HepG2 (cell line): ENCODE measurements around the gene STOML2. TPM values are rescaled to one million over a fixed set of nuclear protein-coding genes. Genes with fewer than 3 reads are reported as not detected.

ENCODE experiments used
- ATAC-seq: fragments of 200-7000 bp; cut with Tn5 transposase; 3 replicates; pipeline ENCODE4 v1.9.1; 2020; ENCODE audit warnings: mild to moderate bottlenecking, moderate library complexity
- BruUV-seq: library from RNA; stranded (reverse); fragments of 400-500 nt; replicated peaks from 2 replicates; lab custom pipeline; 2021; lab: Mats Ljungman, UMichigan
- CTCF ChIA-PET: fragments of 300-600 bp; formaldehyde crosslinking; extraction: SDS; loops from one replicate; lab custom pipeline; 2021; ENCODE audit warnings: low total read pairs, inconsistent platforms, low intra/inter-chr PET ratio; lab: Yijun Ruan, JAX
- POLR2A ChIA-PET: fragments of 350-600 bp; sonication (Branson Sonifier 250); formaldehyde crosslinking; loops from one replicate; lab custom pipeline; 2020; ENCODE audit warnings: antibody characterized with exemption, inconsistent platforms; lab: Yijun Ruan, JAX
- DNase-seq: peaks from one replicate; pipeline ENCODE4 v3.0.0-alpha.2; 2015; ENCODE audit warnings: low spot score
- FAIRE-seq: peaks from 3 replicates; lab custom pipeline; 2011; peaks lifted over from hg19 to GRCh38; lab: Jason Lieb, UNC
- H2AFZ ChIP-seq: one replicate; pipeline ENCODE4 v1.6.1; 2011; ENCODE audit warnings: low read length, inconsistent platforms
- H3K27ac ChIP-seq: fragments of 300-600 bp; 3 replicates; pipeline ENCODE4 v1.8.0; 2011; ENCODE audit warnings: mixed run types, mild to moderate bottlenecking, mixed read lengths, low read length, inconsistent platforms; ENCODE audit not compliant: insufficient read depth; ENCODE audit errors: extremely low read length
- H3K27me3 ChIP-seq, 2 experiments: fragments of 200-600 bp in 1 of 2; 2 replicates in 1 of 2; 3 replicates in 1 of 2; pipeline versions ENCODE4 v1.6.0 to v1.8.0; 2011; ENCODE audit warnings: low read length in 2 of 2, mild to moderate bottlenecking in 2 of 2, moderate library complexity in 2 of 2, inconsistent platforms in 1 of 2; ENCODE audit not compliant: insufficient read depth in 2 of 2, control insufficient read depth in 1 of 2
- H3K36me3 ChIP-seq, 2 experiments: fragments of 200-600 bp in 1 of 2; replicated peaks in 1 of 2; 2 replicates in 1 of 2; 3 replicates in 1 of 2; pipeline versions ENCODE4 v1.5.1 to v1.8.0; 2011; ENCODE audit warnings: low read length in 2 of 2, inconsistent platforms in 1 of 2; ENCODE audit not compliant: insufficient read depth in 2 of 2, control insufficient read depth in 1 of 2
- H3K4me1 ChIP-seq: 2 replicates; pipeline ENCODE4 v1.5.1; 2012; ENCODE audit warnings: low read length, inconsistent platforms; ENCODE audit not compliant: insufficient read depth
- H3K4me2 ChIP-seq: 2 replicates; pipeline ENCODE4 v1.6.0; 2011; ENCODE audit warnings: low read depth, low read length, inconsistent platforms
- H3K4me3 ChIP-seq, 3 experiments: fragments of 200-600 bp in 1 of 3; sonication (generic), shearing (Covaris generic) in 1 of 3; replicated peaks in 1 of 3; 2 replicates each; pipeline ENCODE4 v1.5.1; 2011 to 2016; ENCODE audit warnings: low read length in 3 of 3, inconsistent platforms in 2 of 3, low read depth in 2 of 3, mild to moderate bottlenecking in 2 of 3, control low read depth in 1 of 3, mixed read lengths in 1 of 3; ENCODE audit not compliant: insufficient read depth in 1 of 3
- H3K79me2 ChIP-seq: one replicate; pipeline ENCODE4 v1.6.1; 2011; ENCODE audit warnings: low read length, inconsistent platforms; ENCODE audit not compliant: insufficient read depth
- H3K9ac ChIP-seq: 2 replicates; pipeline ENCODE4 v1.6.0; 2011; ENCODE audit warnings: mild to moderate bottlenecking, low read depth, low read length, inconsistent platforms; ENCODE audit not compliant: insufficient read depth
- H3K9me3 ChIP-seq: 2 replicates; pipeline ENCODE4 v1.5.1; 2012; ENCODE audit warnings: mild to moderate bottlenecking, low read length
- H4K20me1 ChIP-seq: 2 replicates; pipeline ENCODE4 v1.6.0; 2011; ENCODE audit warnings: inconsistent platforms, mild to moderate bottlenecking, low read length, moderate library complexity; ENCODE audit not compliant: insufficient read depth
- FOXM1 ChIP-seq: sonication (generic); formaldehyde crosslinking; IDR thresholded peaks from 2 replicates; pipeline ENCODE4 v1.5.0; 2020; ENCODE audit warnings: missing genetic modification reagents
- GABPB1 ChIP-seq: IDR thresholded peaks from 2 replicates; pipeline ENCODE4 v1.6.1; 2016; ENCODE audit warnings: mild to moderate bottlenecking, missing genetic modification reagents, moderate library complexity, missing compliant biosample characterization
- IKZF1 ChIP-seq: fragments of 450-650 bp; IDR thresholded peaks from 2 replicates; pipeline ENCODE4 v1.7.1; 2016
- MEIS2 ChIP-seq: sonication (generic); formaldehyde crosslinking; IDR thresholded peaks from 2 replicates; pipeline ENCODE4 v1.9.0; 2021; ENCODE audit warnings: mild to moderate bottlenecking, missing genetic modification reagents
- NR2F1 ChIP-seq, 2 experiments: fragments of 450-650 bp in 1 of 2; formaldehyde crosslinking in 1 of 2; IDR thresholded peaks; 2 replicates each; pipeline versions ENCODE4 v1.5.0 to v1.6.1; 2016 to 2020; ENCODE audit warnings: mild to moderate bottlenecking in 1 of 2, missing compliant biosample characterization in 1 of 2, missing genetic modification reagents in 1 of 2, moderate library complexity in 1 of 2
- PBX2 ChIP-seq: IDR thresholded peaks from 2 replicates; pipeline ENCODE4 v1.6.1; 2016; ENCODE audit warnings: control low read depth
- POLR2AphosphoS2 ChIP-seq: IDR thresholded peaks from 2 replicates; pipeline ENCODE4 v1.6.1; 2011; ENCODE audit warnings: low read depth, low read length, improper control_type of control experiment
- TCF7L2 ChIP-seq: IDR thresholded peaks from 2 replicates; pipeline ENCODE4 v1.6.1; 2011; ENCODE audit warnings: mild to moderate bottlenecking, low read depth, low read length, moderate library complexity
- ZNF101 ChIP-seq: sonication (generic); formaldehyde crosslinking; IDR thresholded peaks from 2 replicates; pipeline ENCODE4 v1.4.0; 2020; ENCODE audit warnings: mild to moderate bottlenecking, low read depth, missing genetic modification reagents, borderline replicate concordance
- ZNF230 ChIP-seq: sonication (generic); formaldehyde crosslinking; IDR thresholded peaks from 2 replicates; pipeline ENCODE4 v1.4.0; 2020; ENCODE audit warnings: mild to moderate bottlenecking, missing genetic modification reagents
- ZNF451 ChIP-seq: sonication (generic); formaldehyde crosslinking; IDR thresholded peaks from 2 replicates; pipeline ENCODE4 v1.5.0; 2020; ENCODE audit warnings: mild to moderate bottlenecking, missing genetic modification reagents
- ZNF496 ChIP-seq: sonication (generic); formaldehyde crosslinking; IDR thresholded peaks from 2 replicates; pipeline ENCODE4 v1.8.1; 2023; ENCODE audit warnings: mild to moderate bottlenecking, moderate library complexity, missing genetic modification reagents; ENCODE audit not compliant: insufficient replicate concordance
- ZNF550 ChIP-seq: sonication (generic); formaldehyde crosslinking; IDR thresholded peaks from 2 replicates; pipeline ENCODE4 v1.4.0; 2020; ENCODE audit warnings: mild to moderate bottlenecking, missing genetic modification reagents, borderline replicate concordance
- ZNF570 ChIP-seq: sonication (generic); formaldehyde crosslinking; IDR thresholded peaks from 2 replicates; pipeline ENCODE4 v1.4.0; 2020; ENCODE audit warnings: mild to moderate bottlenecking, missing genetic modification reagents, borderline replicate concordance
- ZNF790 ChIP-seq: sonication (generic); formaldehyde crosslinking; IDR thresholded peaks from 2 replicates; pipeline ENCODE4 v1.8.0; 2022; ENCODE audit warnings: missing genetic modification reagents, mild to moderate bottlenecking, borderline replicate concordance
- ZNF891 ChIP-seq: sonication (generic); formaldehyde crosslinking; IDR thresholded peaks from 2 replicates; pipeline ENCODE4 v1.5.0; 2020; ENCODE audit warnings: mild to moderate bottlenecking, missing genetic modification reagents
- WGBS: methylation state at CpG from one replicate; pipeline ENCODE4 v1.1.6; 2017; ENCODE audit warnings: low lambda C conversion rate; 5-methylcytosine and 5-hydroxymethylcytosine counted together
- in situ Hi-C: cut with HindIII; loops from 2 replicates; pipeline ENCODE4 v1.10.0; 2017; ENCODE audit warnings: low pct_unique_long_range_greater_than_20kb; ENCODE audit not compliant: extremely low pct_ligation_motif_present
- intact Hi-C: fragments of 100-400 bp; cut with micrococcal nuclease; formaldehyde crosslinking; loops from one replicate; pipeline ENCODE4 v1.10.0; 2022; ENCODE audit not compliant: unreplicated experiment
- polyA plus RNA-seq, 8 experiments: library from polyadenylated mRNA; depleted of rRNA in 3 of 8; stranded (reverse) in 7 of 8; unstranded in 1 of 8; fragments of >200 nt; fragmentation: Illumina TruSeq in 4 of 8; extraction: Trizol in 4 of 8; gene quantifications; 2 replicates each; pipeline versions ENCODE4 v1.2.1 to v1.2.3, GENCODE V29; 2011 to 2016; ENCODE audit warnings: low read depth in 4 of 8, missing spikeins in 1 of 8, mixed read lengths in 1 of 8; ENCODE audit not compliant: insufficient read depth in 1 of 8
- total RNA-seq, 5 experiments: library from RNA; depleted of rRNA; stranded (reverse); fragments of >200 nt; fragmentation: Illumina TruSeq; extraction: Trizol; gene quantifications; 2 replicates each; pipeline ENCODE4 v1.2.3, GENCODE V29; 2016; ENCODE audit warnings: low read depth in 1 of 5
- TF ChIP-seq, protein P1 (sequence below): sonication (generic); formaldehyde crosslinking; IDR thresholded peaks from 2 replicates; pipeline ENCODE4 v1.8.1; 2022; ENCODE audit warnings: low read depth, mild to moderate bottlenecking, missing genetic modification reagents

STOML2 gene
- total and polyA plus RNA-seq, 2 of the 13 experiments (the other 11 are each of a cell fraction or from before 2014, with no cell fraction given): 245 to 250 TPM

GRCh38 chr9:35112257-35113020, 9.5 kb upstream of the STOML2 start:
- POLR2A ChIA-PET: interaction anchor here (0.8 to 2.5 kb wide), 6 partner anchors 10 to 145 kb away, joined by 3 to 17 read pairs (median 7); partner anchors contain the start of genes FANCG, PIGO, STOML2 and UNC13B
- DNase-seq (no peak), FAIRE-seq (no peak), ATAC-seq (no peak)
- peak overlapping the region; percentile 78 for H3K4me2 ChIP-seq
- peak overlapping the region; percentile 2 for H2AFZ ChIP-seq
- CTCF ChIA-PET: no interaction called here
- WGBS: 29% methylated on average over 2 of the region's 3 CpGs
- H3K4me3 ChIP-seq: peak overlapping the region in 1 of 3 experiments; percentile 53; a peak in 1 of 6 replicates
- in situ Hi-C loops: loop anchor here (10.0 kb wide), 1 partner anchor 542 kb away; the partner anchor contains the start of genes CCDC107, RMRP and SIT1
- H3K36me3 ChIP-seq: no peaks in the 10 kb centered on the region
- no peaks in the 10 kb centered on the region; a peak in 1 of 5 replicates for H3K27me3 ChIP-seq
- no peaks in the 10 kb centered on the region for H4K20me1 ChIP-seq
- BruUV-seq: no TSS peak
- 0 out of 2 replicates have a peak overlapping the region, but pooled peaks have one; percentile 16 for H3K9ac ChIP-seq
- no peaks in the 10 kb centered on the region for H3K79me2 ChIP-seq
- no peak overlapping the region for H3K27ac ChIP-seq
- intact Hi-C loops: no loop called here
- TF ChIP-seq ZNF790 (CRISPR knock-in tag) (no peak), ZNF101 (CRISPR knock-in tag) (no peak), ZNF570 (CRISPR knock-in tag) (no peak), TCF7L2 (no peak), FOXM1 (CRISPR knock-in tag) (no peak), IKZF1 (no peak), GABPB1 (CRISPR knock-in tag) (no peak), ZNF496 (no peak), ZNF891 (CRISPR knock-in tag) (no peak), NR2F1 (CRISPR knock-in tag; IDR thresholded peaks at IDR 0.05) (no peak), ZNF451 (CRISPR knock-in tag) (no peak), POLR2AphosphoS2 (no peak), MEIS2 (CRISPR knock-in tag) (no peak), ZNF230 (CRISPR knock-in tag) (no peak), PBX2 (CRISPR knock-in tag) (no peak), ZNF550 (no peak)
- TF ChIP-seq, protein P1, sequence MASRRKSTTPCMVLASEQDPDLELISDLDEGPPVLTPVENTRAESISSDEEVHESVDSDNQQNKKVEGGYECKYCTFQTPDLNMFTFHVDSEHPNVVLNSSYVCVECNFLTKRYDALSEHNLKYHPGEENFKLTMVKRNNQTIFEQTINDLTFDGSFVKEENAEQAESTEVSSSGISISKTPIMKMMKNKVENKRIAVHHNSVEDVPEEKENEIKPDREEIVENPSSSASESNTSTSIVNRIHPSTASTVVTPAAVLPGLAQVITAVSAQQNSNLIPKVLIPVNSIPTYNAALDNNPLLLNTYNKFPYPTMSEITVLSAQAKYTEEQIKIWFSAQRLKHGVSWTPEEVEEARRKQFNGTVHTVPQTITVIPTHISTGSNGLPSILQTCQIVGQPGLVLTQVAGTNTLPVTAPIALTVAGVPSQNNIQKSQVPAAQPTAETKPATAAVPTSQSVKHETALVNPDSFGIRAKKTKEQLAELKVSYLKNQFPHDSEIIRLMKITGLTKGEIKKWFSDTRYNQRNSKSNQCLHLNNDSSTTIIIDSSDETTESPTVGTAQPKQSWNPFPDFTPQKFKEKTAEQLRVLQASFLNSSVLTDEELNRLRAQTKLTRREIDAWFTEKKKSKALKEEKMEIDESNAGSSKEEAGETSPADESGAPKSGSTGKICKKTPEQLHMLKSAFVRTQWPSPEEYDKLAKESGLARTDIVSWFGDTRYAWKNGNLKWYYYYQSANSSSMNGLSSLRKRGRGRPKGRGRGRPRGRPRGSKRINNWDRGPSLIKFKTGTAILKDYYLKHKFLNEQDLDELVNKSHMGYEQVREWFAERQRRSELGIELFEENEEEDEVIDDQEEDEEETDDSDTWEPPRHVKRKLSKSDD (CRISPR knock-in tag): no peak
- no peaks in the 10 kb centered on the region for H3K9me3 ChIP-seq
- peaks cover 48% of the 10 kb centered on the region for H3K4me1 ChIP-seq
